GM06990 (cell line): ENCODE measurements around the gene C5orf22.

Experiments used
- DNase-seq: peaks from one replicate; pipeline ENCODE4 v3.0.0-alpha.2; 2011; ENCODE audit not compliant: insufficient read length; ENCODE audit errors: extremely low read depth
- H3K27me3 ChIP-seq: replicated peaks from 2 replicates; pipeline ENCODE4 v1.6.0; 2011; ENCODE audit warnings: low read length; ENCODE audit not compliant: control insufficient read depth, insufficient read depth
- H3K36me3 ChIP-seq: 2 replicates; pipeline ENCODE4 v1.5.1; 2011; ENCODE audit warnings: low read length; ENCODE audit not compliant: control insufficient read depth, insufficient read depth
- H3K4me3 ChIP-seq: replicated peaks from 2 replicates; pipeline ENCODE4 v1.5.1; 2011; ENCODE audit warnings: low read depth, mild to moderate bottlenecking, control low read depth, low read length
- TF ChIP-seq, protein P1 (sequence below): IDR thresholded peaks from 2 replicates; pipeline ENCODE4 v1.5.1; 2011; ENCODE audit warnings: low read length, control low read depth, mild to moderate bottlenecking, inconsistent platforms; ENCODE audit not compliant: insufficient read depth, poor library complexity, severe bottlenecking

Gene C5orf22

DNA sequence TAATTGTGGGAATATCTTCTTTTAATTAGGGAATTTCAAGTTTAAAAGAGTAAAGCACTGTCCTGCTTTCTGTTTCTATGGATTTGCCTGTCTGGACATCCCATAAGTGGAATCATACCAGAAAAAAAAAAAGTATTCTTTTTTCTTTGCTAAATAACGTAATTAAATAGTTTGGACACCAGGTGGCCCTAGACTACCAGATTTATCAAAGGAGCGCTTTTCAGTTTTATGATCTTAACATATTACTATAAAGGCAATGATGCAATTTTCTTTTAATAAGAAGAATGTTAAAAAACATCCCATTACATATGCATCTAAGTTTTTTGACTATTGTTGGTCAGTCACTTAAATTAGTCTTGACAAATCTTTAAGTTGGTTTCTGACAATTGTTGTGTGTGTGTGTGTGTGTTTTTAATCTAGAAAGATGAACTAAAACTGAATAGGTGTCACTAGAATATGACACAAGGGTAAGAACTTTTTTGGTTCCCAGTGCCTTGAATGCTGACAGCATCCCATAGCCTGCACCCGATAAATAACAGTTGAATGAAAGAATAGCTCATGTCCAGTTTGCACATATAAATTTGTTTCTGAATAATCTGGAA, 49.5 kb downstream of the C5orf22 start:
- TF ChIP-seq, protein P1, sequence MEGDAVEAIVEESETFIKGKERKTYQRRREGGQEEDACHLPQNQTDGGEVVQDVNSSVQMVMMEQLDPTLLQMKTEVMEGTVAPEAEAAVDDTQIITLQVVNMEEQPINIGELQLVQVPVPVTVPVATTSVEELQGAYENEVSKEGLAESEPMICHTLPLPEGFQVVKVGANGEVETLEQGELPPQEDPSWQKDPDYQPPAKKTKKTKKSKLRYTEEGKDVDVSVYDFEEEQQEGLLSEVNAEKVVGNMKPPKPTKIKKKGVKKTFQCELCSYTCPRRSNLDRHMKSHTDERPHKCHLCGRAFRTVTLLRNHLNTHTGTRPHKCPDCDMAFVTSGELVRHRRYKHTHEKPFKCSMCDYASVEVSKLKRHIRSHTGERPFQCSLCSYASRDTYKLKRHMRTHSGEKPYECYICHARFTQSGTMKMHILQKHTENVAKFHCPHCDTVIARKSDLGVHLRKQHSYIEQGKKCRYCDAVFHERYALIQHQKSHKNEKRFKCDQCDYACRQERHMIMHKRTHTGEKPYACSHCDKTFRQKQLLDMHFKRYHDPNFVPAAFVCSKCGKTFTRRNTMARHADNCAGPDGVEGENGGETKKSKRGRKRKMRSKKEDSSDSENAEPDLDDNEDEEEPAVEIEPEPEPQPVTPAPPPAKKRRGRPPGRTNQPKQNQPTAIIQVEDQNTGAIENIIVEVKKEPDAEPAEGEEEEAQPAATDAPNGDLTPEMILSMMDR: peak; percentile 32
- H3K36me3 ChIP-seq: no peaks in the 10 kb centered on the region
- H3K27me3 ChIP-seq: no peaks in the 10 kb centered on the region
- DNase-seq: no peak
- H3K4me3 ChIP-seq: no peak overlapping the region

DNA sequence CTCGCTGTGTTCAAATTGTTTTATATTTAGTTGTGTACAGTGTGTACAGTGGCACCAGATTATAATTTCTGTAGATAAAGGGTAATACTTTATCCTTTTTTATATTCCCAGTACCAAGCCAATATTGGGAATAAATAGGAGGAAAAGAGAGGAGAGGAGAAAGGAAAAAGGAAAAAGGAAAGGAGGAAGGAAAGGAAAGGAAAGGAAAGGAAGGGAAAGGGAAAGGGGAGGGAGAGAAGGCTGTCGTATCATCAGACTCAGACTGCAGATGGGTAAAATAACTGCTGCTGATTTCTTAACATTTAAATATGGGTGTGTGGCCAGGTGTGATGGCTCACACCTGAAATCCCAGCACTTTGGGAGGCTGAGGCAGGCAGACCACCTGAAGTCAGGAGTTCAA, 51.0 kb downstream of the C5orf22 start:
- Histone ChIP-seq H3K27me3 (no peaks in the 10 kb centered on the region), H3K4me3 (no peak overlapping the region), H3K36me3 (no peaks in the 10 kb centered on the region)
- TF ChIP-seq, protein P1: no peak
- DNase-seq: no peak

DNA sequence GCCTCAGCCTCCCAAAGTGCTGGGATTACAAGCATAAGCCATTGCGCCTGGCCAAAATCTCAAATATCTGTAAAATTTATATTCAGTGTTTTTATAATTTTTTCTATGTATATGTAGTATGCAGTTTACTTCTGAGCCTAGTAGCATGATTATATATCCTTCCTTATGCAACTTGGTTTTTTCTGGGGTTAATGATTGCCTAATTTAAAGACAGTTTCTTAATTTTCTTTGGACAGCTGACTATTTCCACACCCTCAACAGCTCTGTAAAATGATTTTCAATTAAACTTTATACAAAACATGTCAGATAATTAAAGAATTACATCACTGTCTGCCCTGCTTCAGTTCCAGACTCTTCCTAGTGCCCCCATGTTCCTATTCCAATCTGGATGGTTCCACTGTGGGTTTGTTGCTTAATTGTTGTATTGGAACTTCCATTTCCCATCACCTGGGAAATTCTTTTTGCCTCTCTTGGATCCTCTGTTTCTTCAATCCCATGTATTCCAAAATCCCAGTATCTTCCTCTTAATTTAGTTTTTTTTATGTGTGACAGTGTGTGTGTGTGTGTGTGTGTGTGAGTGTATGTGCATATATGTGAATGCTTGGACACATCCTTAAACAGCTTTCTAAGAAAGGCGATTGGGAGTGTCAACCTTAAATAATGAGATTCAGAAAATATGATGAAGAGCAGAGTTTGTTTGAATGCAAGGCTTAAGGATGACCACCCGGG, 53.2 kb downstream of the C5orf22 start:
- H3K36me3 ChIP-seq: no peaks in the 10 kb centered on the region
- no peak overlapping the region for H3K4me3 ChIP-seq
- TF ChIP-seq, protein P1: no peak
- H3K27me3 ChIP-seq: no peaks in the 10 kb centered on the region
- DNase-seq: no peak

DNA sequence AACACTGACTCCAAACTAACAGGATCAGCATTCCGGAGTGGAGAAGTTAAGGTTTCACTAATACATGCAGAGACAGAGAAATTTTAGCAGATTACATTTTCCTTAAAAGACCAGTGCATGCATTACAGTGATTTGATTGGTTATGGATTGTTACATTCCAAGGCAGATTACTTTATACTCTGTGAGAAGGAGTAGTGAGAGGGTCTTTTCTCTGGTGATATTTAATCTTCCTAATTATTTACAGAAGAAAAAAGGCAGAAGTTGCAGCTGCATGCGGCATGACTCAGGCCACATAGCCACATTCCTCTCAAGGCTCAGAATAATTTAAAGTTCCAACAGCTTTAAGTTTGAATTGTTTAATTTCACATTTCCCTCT, 53.8 kb downstream of the C5orf22 start:
- Histone ChIP-seq H3K27me3 (no peaks in the 10 kb centered on the region), H3K4me3 (no peak overlapping the region), H3K36me3 (no peaks in the 10 kb centered on the region)
- no peak for DNase-seq
- TF ChIP-seq, protein P1: no peak

DNA sequence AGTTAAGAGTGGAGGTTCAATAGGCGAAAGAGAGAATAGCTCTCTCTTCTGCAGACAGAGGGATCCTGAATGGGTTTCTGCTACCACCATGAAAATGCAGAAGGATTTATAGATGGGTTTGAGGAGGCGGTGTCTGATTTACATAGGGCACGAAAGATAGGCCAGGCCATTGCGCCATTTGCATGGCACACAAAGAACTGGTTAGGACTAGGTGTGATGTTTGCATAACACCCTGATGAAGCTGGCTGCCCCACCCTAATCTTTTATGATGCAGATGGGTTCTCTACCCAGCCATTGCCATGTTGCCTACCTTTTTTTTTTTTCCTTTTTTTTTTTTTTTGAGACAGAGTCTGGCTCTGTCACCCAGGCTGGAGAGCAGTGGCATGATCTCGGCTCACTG, 55.4 kb downstream of the C5orf22 start:
- H3K4me3 ChIP-seq: no peak overlapping the region
- no peak for DNase-seq
- H3K36me3 ChIP-seq: no peaks in the 10 kb centered on the region
- no peaks in the 10 kb centered on the region for H3K27me3 ChIP-seq
- TF ChIP-seq, protein P1: no peak
